ENCODE results near the gene ARHGEF10L.

DNA sequence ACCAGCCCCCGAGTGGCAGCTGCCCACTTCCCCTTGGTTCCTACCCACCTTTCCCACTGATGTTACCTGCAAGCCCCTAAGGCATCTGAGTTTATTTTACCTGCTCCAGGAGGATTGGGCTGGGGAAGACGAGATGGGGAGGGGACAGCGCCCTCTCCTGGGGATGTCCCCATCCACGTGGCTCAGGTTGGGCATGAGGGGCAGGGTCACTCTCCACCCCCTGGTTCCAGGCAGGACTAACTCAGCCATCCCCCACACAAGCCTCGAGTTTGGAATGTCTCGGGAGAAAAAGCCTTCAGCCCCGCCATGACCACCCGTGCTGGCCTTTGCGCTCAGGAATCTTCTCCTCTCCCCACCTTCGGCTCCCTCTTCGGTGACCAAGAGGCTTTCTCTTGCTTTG is 90.0 kb downstream of the ARHGEF10L start:
- TF ChIP-seq, protein P1, sequence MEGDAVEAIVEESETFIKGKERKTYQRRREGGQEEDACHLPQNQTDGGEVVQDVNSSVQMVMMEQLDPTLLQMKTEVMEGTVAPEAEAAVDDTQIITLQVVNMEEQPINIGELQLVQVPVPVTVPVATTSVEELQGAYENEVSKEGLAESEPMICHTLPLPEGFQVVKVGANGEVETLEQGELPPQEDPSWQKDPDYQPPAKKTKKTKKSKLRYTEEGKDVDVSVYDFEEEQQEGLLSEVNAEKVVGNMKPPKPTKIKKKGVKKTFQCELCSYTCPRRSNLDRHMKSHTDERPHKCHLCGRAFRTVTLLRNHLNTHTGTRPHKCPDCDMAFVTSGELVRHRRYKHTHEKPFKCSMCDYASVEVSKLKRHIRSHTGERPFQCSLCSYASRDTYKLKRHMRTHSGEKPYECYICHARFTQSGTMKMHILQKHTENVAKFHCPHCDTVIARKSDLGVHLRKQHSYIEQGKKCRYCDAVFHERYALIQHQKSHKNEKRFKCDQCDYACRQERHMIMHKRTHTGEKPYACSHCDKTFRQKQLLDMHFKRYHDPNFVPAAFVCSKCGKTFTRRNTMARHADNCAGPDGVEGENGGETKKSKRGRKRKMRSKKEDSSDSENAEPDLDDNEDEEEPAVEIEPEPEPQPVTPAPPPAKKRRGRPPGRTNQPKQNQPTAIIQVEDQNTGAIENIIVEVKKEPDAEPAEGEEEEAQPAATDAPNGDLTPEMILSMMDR (IDR thresholded peaks at IDR 0.05), result peak in 4 of 6 experiments; percentile 7 to 23 (median 18)
- no peak for TF ChIP-seq POLR2A (IDR thresholded peaks at IDR 0.05)

Data from Peyer's patch (tissue), 4 donors.